DOHH2 (cell line): Measurements from ENCODE around the gene PNRC1.

ENCODE experiments used
- EZH2phosphoT487 ChIP-seq: fragments of 200-600 bp; sonication (generic); IDR thresholded peaks from 2 replicates; pipeline ENCODE4 v1.6.1; 2017; ENCODE audit warnings: borderline replicate concordance, mild to moderate bottlenecking, antibody characterized with exemption, low read length, moderate library complexity, mixed read lengths
- TF ChIP-seq, protein P1 (sequence below): fragments of 200-600 bp; sonication (generic); IDR thresholded peaks from one replicate; pipeline ENCODE4 v1.5.1; 2014; ENCODE audit warnings: antibody characterized with exemption, mild to moderate bottlenecking, low read depth, low read length; ENCODE audit not compliant: poor library complexity, severe bottlenecking

GRCh38 chr6:89131599-89131998 is 51.0 kb downstream of the PNRC1 start:
- TF ChIP-seq, protein P1, sequence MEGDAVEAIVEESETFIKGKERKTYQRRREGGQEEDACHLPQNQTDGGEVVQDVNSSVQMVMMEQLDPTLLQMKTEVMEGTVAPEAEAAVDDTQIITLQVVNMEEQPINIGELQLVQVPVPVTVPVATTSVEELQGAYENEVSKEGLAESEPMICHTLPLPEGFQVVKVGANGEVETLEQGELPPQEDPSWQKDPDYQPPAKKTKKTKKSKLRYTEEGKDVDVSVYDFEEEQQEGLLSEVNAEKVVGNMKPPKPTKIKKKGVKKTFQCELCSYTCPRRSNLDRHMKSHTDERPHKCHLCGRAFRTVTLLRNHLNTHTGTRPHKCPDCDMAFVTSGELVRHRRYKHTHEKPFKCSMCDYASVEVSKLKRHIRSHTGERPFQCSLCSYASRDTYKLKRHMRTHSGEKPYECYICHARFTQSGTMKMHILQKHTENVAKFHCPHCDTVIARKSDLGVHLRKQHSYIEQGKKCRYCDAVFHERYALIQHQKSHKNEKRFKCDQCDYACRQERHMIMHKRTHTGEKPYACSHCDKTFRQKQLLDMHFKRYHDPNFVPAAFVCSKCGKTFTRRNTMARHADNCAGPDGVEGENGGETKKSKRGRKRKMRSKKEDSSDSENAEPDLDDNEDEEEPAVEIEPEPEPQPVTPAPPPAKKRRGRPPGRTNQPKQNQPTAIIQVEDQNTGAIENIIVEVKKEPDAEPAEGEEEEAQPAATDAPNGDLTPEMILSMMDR = no peak
- TF ChIP-seq EZH2phosphoT487 = no peak
